Calu3 (cell line): ENCODE measurements around the gene PPCDC. TPM values are rescaled to one million over a fixed set of nuclear protein-coding genes. Genes with fewer than 3 reads are reported as not detected.

Source experiments
- BruUV-seq: library from RNA; stranded (reverse); fragments of 400-500 nt; replicated peaks from 2 replicates; lab custom pipeline; 2021; lab: Mats Ljungman, UMichigan
- CTCF ChIA-PET: fragments of 300-600 bp; sonication (Branson Sonifier 250); formaldehyde crosslinking; loops from one replicate; lab custom pipeline; 2022; ENCODE audit warnings: antibody characterized with exemption; lab: Charles Lee
- DNase-seq: peaks from one replicate; pipeline ENCODE4 v3.0.0; 2022
- H3K27ac Mint-ChIP-seq: one replicate; pipeline ENCODE4 v1.8.0; 2022; ENCODE audit warnings: mixed read lengths; ENCODE audit not compliant: unreplicated experiment
- H3K27me3 Mint-ChIP-seq: one replicate; pipeline ENCODE4 v1.8.0; 2022; ENCODE audit warnings: mixed read lengths; ENCODE audit not compliant: unreplicated experiment
- H3K36me3 Mint-ChIP-seq: one replicate; pipeline ENCODE4 v1.8.0; 2022; ENCODE audit warnings: mild to moderate bottlenecking, moderate library complexity, mixed read lengths; ENCODE audit not compliant: insufficient read depth, unreplicated experiment
- H3K4me1 Mint-ChIP-seq: one replicate; pipeline ENCODE4 v1.8.0; 2022; ENCODE audit warnings: mild to moderate bottlenecking, low read depth, mixed read lengths; ENCODE audit not compliant: unreplicated experiment
- H3K4me3 Mint-ChIP-seq: one replicate; pipeline ENCODE4 v1.8.0; 2022; ENCODE audit warnings: mild to moderate bottlenecking, low read depth, moderate library complexity, mixed read lengths; ENCODE audit not compliant: unreplicated experiment
- H3K9me3 Mint-ChIP-seq: one replicate; pipeline ENCODE4 v1.8.0; 2022; ENCODE audit warnings: low read depth, mixed read lengths; ENCODE audit not compliant: unreplicated experiment
- intact Hi-C: fragments of 100-400 bp; cut with micrococcal nuclease; formaldehyde crosslinking; loops from one replicate; pipeline ENCODE4 v1.10.0; 2022; ENCODE audit not compliant: unreplicated experiment
- total RNA-seq: library from RNA; stranded (reverse); gene quantifications from 2 replicates; pipeline ENCODE4 v1.2.3, GENCODE V29; 2022
- TF ChIP-seq, protein P1 (sequence below): fragments of 200-600 bp; IDR thresholded peaks from one replicate; pipeline ENCODE4 v1.8.0; 2022; ENCODE audit warnings: antibody characterized with exemption; ENCODE audit not compliant: unreplicated experiment

PPCDC gene
- total RNA-seq, 1 experiment from 2014 or later = 24.4 TPM

DNA sequence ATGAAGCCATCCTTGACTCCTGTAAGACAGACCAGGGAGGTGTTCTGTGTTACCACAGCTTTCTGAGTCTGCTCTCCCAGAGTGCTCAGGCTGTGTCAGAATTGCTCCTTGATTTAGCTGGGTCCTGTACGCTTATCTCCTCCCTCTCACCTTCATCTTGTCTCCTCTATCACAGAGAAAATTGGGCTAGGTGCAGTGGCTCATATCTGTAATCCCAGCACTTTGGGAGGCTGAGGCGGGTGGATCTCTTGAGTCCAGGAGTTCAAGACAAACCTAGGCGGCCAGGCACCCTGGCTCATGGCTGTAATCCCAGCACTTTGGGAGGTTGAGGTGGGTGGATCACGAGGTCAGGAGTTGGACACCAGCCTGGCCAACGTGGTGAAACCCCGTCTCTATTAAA is 22.1 kb upstream of the PPCDC start:
- peaks cover 33% of the 10 kb centered on the region for H3K27me3 Mint-ChIP-seq
- CTCF ChIA-PET = interaction anchor here (0.7 kb wide), 1 partner anchor 100 kb away, joined by 9 read pairs; no protein-coding TSS in a partner anchor

DNA sequence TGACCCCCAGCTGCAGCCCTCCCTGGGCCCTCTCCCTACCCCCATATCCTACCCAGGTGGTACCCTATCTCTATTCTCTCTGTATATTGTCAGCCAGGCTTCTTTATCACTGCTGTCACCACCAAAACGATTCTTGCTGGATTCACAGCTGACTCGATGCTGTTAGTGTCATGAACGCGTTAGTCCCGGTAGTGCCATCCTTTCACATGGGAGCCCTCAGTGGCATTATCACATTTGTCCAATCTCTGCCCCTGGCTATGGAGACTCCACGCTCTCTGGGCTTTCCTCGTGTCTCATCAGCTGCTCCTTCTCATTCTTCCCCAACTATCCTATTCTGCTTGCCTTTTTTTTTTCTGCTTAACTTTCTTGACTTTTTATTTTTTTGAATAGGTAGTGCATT is 21.0 kb upstream of the PPCDC start:
- intact Hi-C loops = no loop called here
- CTCF ChIA-PET = no interaction called here
- no TSS peak for BruUV-seq
- Mint-ChIP-seq H3K9me3 (no peaks in the 10 kb centered on the region), H3K4me3 (no peak overlapping the region), H3K36me3 (no peaks in the 10 kb centered on the region), H3K27ac (no peak overlapping the region), H3K27me3 (peaks cover 22% of the 10 kb centered on the region), H3K4me1 (no peaks in the 10 kb centered on the region)
- TF ChIP-seq, protein P1, sequence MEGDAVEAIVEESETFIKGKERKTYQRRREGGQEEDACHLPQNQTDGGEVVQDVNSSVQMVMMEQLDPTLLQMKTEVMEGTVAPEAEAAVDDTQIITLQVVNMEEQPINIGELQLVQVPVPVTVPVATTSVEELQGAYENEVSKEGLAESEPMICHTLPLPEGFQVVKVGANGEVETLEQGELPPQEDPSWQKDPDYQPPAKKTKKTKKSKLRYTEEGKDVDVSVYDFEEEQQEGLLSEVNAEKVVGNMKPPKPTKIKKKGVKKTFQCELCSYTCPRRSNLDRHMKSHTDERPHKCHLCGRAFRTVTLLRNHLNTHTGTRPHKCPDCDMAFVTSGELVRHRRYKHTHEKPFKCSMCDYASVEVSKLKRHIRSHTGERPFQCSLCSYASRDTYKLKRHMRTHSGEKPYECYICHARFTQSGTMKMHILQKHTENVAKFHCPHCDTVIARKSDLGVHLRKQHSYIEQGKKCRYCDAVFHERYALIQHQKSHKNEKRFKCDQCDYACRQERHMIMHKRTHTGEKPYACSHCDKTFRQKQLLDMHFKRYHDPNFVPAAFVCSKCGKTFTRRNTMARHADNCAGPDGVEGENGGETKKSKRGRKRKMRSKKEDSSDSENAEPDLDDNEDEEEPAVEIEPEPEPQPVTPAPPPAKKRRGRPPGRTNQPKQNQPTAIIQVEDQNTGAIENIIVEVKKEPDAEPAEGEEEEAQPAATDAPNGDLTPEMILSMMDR = no peak
- no peak for DNase-seq

More for the DNA sequence above, 22.1 kb upstream of the PPCDC start:
- H3K4me3 Mint-ChIP-seq = no peak overlapping the region
- no peaks in the 10 kb centered on the region for H3K9me3 Mint-ChIP-seq
- no TSS peak for BruUV-seq
- intact Hi-C loops = no loop called here
- H3K36me3 Mint-ChIP-seq = no peaks in the 10 kb centered on the region
- peaks cover 4% of the 10 kb centered on the region for H3K4me1 Mint-ChIP-seq
- H3K27ac Mint-ChIP-seq = no peak overlapping the region
- no peak for DNase-seq
- TF ChIP-seq, protein P1 = no peak

DNA sequence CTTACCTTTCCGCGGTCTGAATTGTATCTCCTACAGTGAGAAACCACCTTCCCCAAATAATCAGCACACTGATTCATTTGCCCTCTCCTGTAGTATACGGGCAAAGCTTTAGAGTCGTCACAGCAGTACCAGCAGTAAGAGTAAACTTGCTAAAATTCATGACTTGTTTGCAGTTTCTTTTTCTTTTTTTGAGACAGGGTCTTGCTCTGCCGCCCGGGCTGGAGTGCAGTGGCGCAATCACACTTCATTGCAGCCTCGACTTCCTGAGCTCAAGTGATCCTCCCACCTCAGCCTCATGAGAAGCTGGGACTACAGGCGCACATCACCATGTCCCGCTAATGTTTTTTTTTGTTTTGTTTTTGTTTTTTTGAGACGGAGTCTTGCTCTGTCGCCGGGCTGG is 16.2 kb upstream of the PPCDC start:
- no peaks in the 10 kb centered on the region for H3K9me3 Mint-ChIP-seq
- TF ChIP-seq, protein P1 = no peak
- H3K36me3 Mint-ChIP-seq = no peaks in the 10 kb centered on the region
- no peaks in the 10 kb centered on the region for H3K4me1 Mint-ChIP-seq
- CTCF ChIA-PET = no interaction called here
- no TSS peak for BruUV-seq
- intact Hi-C loops = no loop called here
- no peak for DNase-seq
- no peak overlapping the region for H3K4me3 Mint-ChIP-seq
- no peak overlapping the region for H3K27ac Mint-ChIP-seq
- H3K27me3 Mint-ChIP-seq = peaks cover 28% of the 10 kb centered on the region

DNA sequence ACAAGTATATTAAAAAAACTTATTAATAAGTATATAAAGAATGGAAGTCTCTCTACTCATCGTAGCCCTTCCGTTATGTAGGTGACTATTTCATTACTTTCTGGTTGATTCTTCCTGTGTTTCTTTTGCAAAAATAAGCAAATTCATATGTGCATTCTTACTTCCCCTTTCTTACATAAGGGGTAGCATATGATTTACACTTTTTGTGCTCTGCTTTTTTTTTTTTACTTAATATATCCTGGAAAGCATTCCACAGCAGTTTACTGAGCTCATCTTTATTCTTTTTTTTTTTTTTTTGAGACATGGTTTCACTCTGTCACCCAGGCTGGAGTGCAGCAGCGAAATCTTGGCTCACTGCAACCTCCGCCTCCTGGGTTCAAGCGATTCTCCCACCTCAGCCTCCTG is 15.2 kb upstream of the PPCDC start:
- DNase-seq = no peak
- Mint-ChIP-seq H3K9me3 (no peaks in the 10 kb centered on the region), H3K27me3 (peaks cover 30% of the 10 kb centered on the region), H3K36me3 (no peaks in the 10 kb centered on the region), H3K27ac (no peak overlapping the region), H3K4me3 (no peak overlapping the region), H3K4me1 (no peaks in the 10 kb centered on the region)
- TF ChIP-seq, protein P1 = no peak
- intact Hi-C loops = no loop called here
- CTCF ChIA-PET = no interaction called here
- no TSS peak for BruUV-seq
